Central memory CD8-positive, alpha-beta T cell (primary cell): ENCODE results near the gene NCAPG2.
"Not testable (repeated sequence)": the region's sequence is repeated elsewhere in the genome, so short reads cannot be mapped to it uniquely, and the experiment has no call there.

ENCODE experiments used
- ATAC-seq: fragments of 150-1000 bp; cut with Tn5 transposase; replicated peaks from 2 replicates; pipeline ENCODE4 v1.10.0; 2022; ENCODE audit warnings: mild to moderate bottlenecking, moderate FRiP score, moderate number of reproducible peaks; ENCODE audit not compliant: poor library complexity, severe bottlenecking; ENCODE audit errors: extremely low read depth
- DNase-seq, 2 donors: peaks; one replicate each; pipeline ENCODE4 v3.0.0; 2021; ENCODE audit warnings: low spot score in 2 of 2
- H3K27ac Mint-ChIP-seq: one replicate; pipeline ENCODE4 v1.8.0; 2022; ENCODE audit warnings: low read depth, mild to moderate bottlenecking, moderate library complexity, mixed read lengths
- H3K27me3 Mint-ChIP-seq: one replicate; pipeline ENCODE4 v1.8.0; 2022; ENCODE audit warnings: mixed read lengths
- H3K36me3 Mint-ChIP-seq: one replicate; pipeline ENCODE4 v1.8.0; 2022; ENCODE audit warnings: mild to moderate bottlenecking, moderate library complexity, mixed read lengths; ENCODE audit not compliant: insufficient read depth
- H3K4me1 Mint-ChIP-seq: one replicate; pipeline ENCODE4 v1.8.0; 2022; ENCODE audit warnings: mixed read lengths
- H3K4me3 Mint-ChIP-seq: one replicate; pipeline ENCODE4 v1.8.0; 2022; ENCODE audit warnings: mild to moderate bottlenecking, moderate library complexity, mixed read lengths
- H3K9me3 Mint-ChIP-seq: one replicate; pipeline ENCODE4 v1.8.0; 2022; ENCODE audit warnings: mixed read lengths

NCAPG2 gene

GRCh38 chr7:158716802-158717201, 12.2 kb upstream of the NCAPG2 start:
- H3K27ac Mint-ChIP-seq: no peak overlapping the region
- H3K36me3 Mint-ChIP-seq: peaks cover 4% of the 10 kb centered on the region
- H3K4me1 Mint-ChIP-seq: peaks cover 5% of the 10 kb centered on the region
- DNase-seq (no peak), ATAC-seq (no peak)
- H3K4me3 Mint-ChIP-seq: no peak overlapping the region
- H3K9me3 Mint-ChIP-seq: no peaks in the 10 kb centered on the region
- H3K27me3 Mint-ChIP-seq: peaks cover 31% of the 10 kb centered on the region

GRCh38 chr7:158710651-158711102, 6.1 kb upstream of the NCAPG2 start:
- H3K27me3 Mint-ChIP-seq: no peaks in the 10 kb centered on the region
- DNase-seq (no peak), ATAC-seq (peak; percentile 67)
- peaks cover 20% of the 10 kb centered on the region for H3K4me1 Mint-ChIP-seq
- H3K4me3 Mint-ChIP-seq: peak overlapping the region; percentile 11
- no peak overlapping the region for H3K27ac Mint-ChIP-seq
- no peaks in the 10 kb centered on the region for H3K9me3 Mint-ChIP-seq
- peaks cover 2% of the 10 kb centered on the region for H3K36me3 Mint-ChIP-seq

GRCh38 chr7:158707610-158708009, 3.0 kb upstream of the NCAPG2 start:
- Mint-ChIP-seq H3K27ac (no peak overlapping the region), H3K36me3 (peaks cover 4% of the 10 kb centered on the region), H3K27me3 (no peaks in the 10 kb centered on the region), H3K4me3 (no peak overlapping the region), H3K4me1 (peaks cover 36% of the 10 kb centered on the region), H3K9me3 (no peaks in the 10 kb centered on the region)
- DNase-seq: no peak
- ATAC-seq: no peak

GRCh38 chr7:158706710-158707590, 2.3 kb upstream of the NCAPG2 start:
- ATAC-seq (no peak), DNase-seq (no peak)
- Mint-ChIP-seq H3K27me3 (no peaks in the 10 kb centered on the region), H3K4me1 (peaks cover 31% of the 10 kb centered on the region), H3K9me3 (no peaks in the 10 kb centered on the region), H3K36me3 (peaks cover 4% of the 10 kb centered on the region), H3K4me3 (peak overlapping the region; percentile 56), H3K27ac (no peak overlapping the region)

GRCh38 chr7:158706273-158706704, 1.7 kb upstream of the NCAPG2 start:
- Mint-ChIP-seq H3K27me3 (no peaks in the 10 kb centered on the region), H3K36me3 (peaks cover 4% of the 10 kb centered on the region), H3K27ac (no peak overlapping the region), H3K9me3 (no peaks in the 10 kb centered on the region), H3K4me3 (peak overlapping the region; percentile 56), H3K4me1 (peaks cover 31% of the 10 kb centered on the region)
- DNase-seq: no peak
- ATAC-seq: no peak

- peaks cover 4% of the 10 kb centered on the region for H3K36me3 Mint-ChIP-seq
- H3K4me1 Mint-ChIP-seq: peaks cover 30% of the 10 kb centered on the region
- H3K27ac Mint-ChIP-seq: peak overlapping the region; percentile 62
- H3K4me3 Mint-ChIP-seq: peak overlapping the region; percentile 92
- no peaks in the 10 kb centered on the region for H3K27me3 Mint-ChIP-seq
- no peak for DNase-seq
- ATAC-seq: no peak
- no peaks in the 10 kb centered on the region for H3K9me3 Mint-ChIP-seq
Observed at GRCh38 chr7:158705234-158705850, 738 bp upstream of the NCAPG2 start.

- Mint-ChIP-seq H3K27ac (peak overlapping the region; percentile 62), H3K4me1 (peaks cover 29% of the 10 kb centered on the region), H3K4me3 (peak overlapping the region; percentile 92)
- not testable (repeated sequence) for ATAC-seq, H3K27me3 Mint-ChIP-seq, H3K9me3 Mint-ChIP-seq, DNase-seq, H3K36me3 Mint-ChIP-seq
Observed at GRCh38 chr7:158703679-158704523, 703 bp downstream of the NCAPG2 start.

GRCh38 chr7:158702944-158703343, 1.7 kb downstream of the NCAPG2 start:
- ATAC-seq (no peak), DNase-seq (no peak)
- Mint-ChIP-seq H3K4me3 (peak overlapping the region; percentile 68), H3K9me3 (no peaks in the 10 kb centered on the region), H3K27me3 (no peaks in the 10 kb centered on the region), H3K27ac (no peak overlapping the region), H3K4me1 (peaks cover 29% of the 10 kb centered on the region), H3K36me3 (peaks cover 5% of the 10 kb centered on the region)

- DNase-seq (no peak), ATAC-seq (no peak)
- H3K9me3 Mint-ChIP-seq: no peaks in the 10 kb centered on the region
- H3K4me1 Mint-ChIP-seq: peaks cover 29% of the 10 kb centered on the region
- H3K27me3 Mint-ChIP-seq: no peaks in the 10 kb centered on the region
- H3K36me3 Mint-ChIP-seq: peaks cover 5% of the 10 kb centered on the region
- no peak overlapping the region for H3K4me3 Mint-ChIP-seq
- no peak overlapping the region for H3K27ac Mint-ChIP-seq
Observed at GRCh38 chr7:158702196-158702595, 2.4 kb downstream of the NCAPG2 start.

- H3K27me3 Mint-ChIP-seq: no peaks in the 10 kb centered on the region
- H3K9me3 Mint-ChIP-seq: no peaks in the 10 kb centered on the region
- peaks cover 5% of the 10 kb centered on the region for H3K36me3 Mint-ChIP-seq
- peaks cover 14% of the 10 kb centered on the region for H3K4me1 Mint-ChIP-seq
- H3K27ac Mint-ChIP-seq: peak overlapping the region; percentile 22
- ATAC-seq (no peak), DNase-seq (no peak)
- H3K4me3 Mint-ChIP-seq: no peak overlapping the region
Observed at GRCh38 chr7:158700008-158700407, 4.6 kb downstream of the NCAPG2 start.

- no peak for DNase-seq
- no peak overlapping the region for H3K4me3 Mint-ChIP-seq
- no peaks in the 10 kb centered on the region for H3K9me3 Mint-ChIP-seq
- peaks cover 2% of the 10 kb centered on the region for H3K36me3 Mint-ChIP-seq
- no peak for ATAC-seq
- H3K27ac Mint-ChIP-seq: peak overlapping the region; percentile 22
- no peaks in the 10 kb centered on the region for H3K27me3 Mint-ChIP-seq
- peaks cover 11% of the 10 kb centered on the region for H3K4me1 Mint-ChIP-seq
Observed at GRCh38 chr7:158699341-158699740, 5.3 kb downstream of the NCAPG2 start.

- H3K36me3 Mint-ChIP-seq: peaks cover 4% of the 10 kb centered on the region
- no peaks in the 10 kb centered on the region for H3K27me3 Mint-ChIP-seq
- H3K4me1 Mint-ChIP-seq: peaks cover 11% of the 10 kb centered on the region
- H3K9me3 Mint-ChIP-seq: no peaks in the 10 kb centered on the region
- H3K27ac Mint-ChIP-seq: no peak overlapping the region
- no peak for DNase-seq
- ATAC-seq: no peak
- no peak overlapping the region for H3K4me3 Mint-ChIP-seq
Observed at GRCh38 chr7:158698657-158699195, 5.9 kb downstream of the NCAPG2 start.
